K562 (cell line): ENCODE measurements around the gene CCDC47. TPM values are rescaled to one million over a fixed set of nuclear protein-coding genes. Genes with fewer than 3 reads are reported as not detected.

Experiments used
- ARNT ChIP-seq, 2 experiments: fragments of 450-650 bp; IDR thresholded peaks; 2 replicates each; pipeline ENCODE4 v1.6.1; 2016; ENCODE audit warnings: mild to moderate bottlenecking in 1 of 2
- BCL6 ChIP-seq: fragments of 250-450 bp; sonication (Bioruptor Pico); IDR thresholded peaks from 2 replicates; pipeline ENCODE4 v1.4.0; 2020
- BDP1 ChIP-seq: IDR thresholded peaks from 3 replicates; pipeline ENCODE4 v1.6.1; 2011; ENCODE audit not compliant: insufficient read length, insufficient read depth
- EGR1 ChIP-seq: fragments of 450-650 bp; conservative IDR thresholded peaks from 2 replicates; pipeline ENCODE4 v1.6.1; 2017; ENCODE audit warnings: mild to moderate bottlenecking
- GABPA ChIP-seq: fragments of 200-800 bp; sonication (Bioruptor generic); conservative IDR thresholded peaks from 2 replicates; pipeline ENCODE4 v1.6.1; 2016; ENCODE audit warnings: low read depth, missing genetic modification characterization, missing compliant biosample characterization
- GATA2 ChIP-seq: sonication (generic); formaldehyde crosslinking; IDR thresholded peaks from 2 replicates; pipeline ENCODE4 v1.4.0; 2020; ENCODE audit warnings: mild to moderate bottlenecking, missing genetic modification reagents
- HSF4 ChIP-seq: fragments of 250-450 bp; sonication (Bioruptor Pico); IDR thresholded peaks from 2 replicates; pipeline ENCODE4 v2.1.2; 2022; ENCODE audit warnings: mild to moderate bottlenecking, moderate library complexity, borderline replicate concordance
- MAFG ChIP-seq: fragments of 450-650 bp; conservative IDR thresholded peaks from 2 replicates; pipeline ENCODE4 v1.6.1; 2016; ENCODE audit warnings: missing genetic modification characterization, missing compliant biosample characterization
- NCOA2 ChIP-seq, 2 experiments: fragments of 450-650 bp; IDR thresholded peaks; 2 replicates each; pipeline ENCODE4 v1.6.1; 2018; ENCODE audit warnings: mild to moderate bottlenecking in 2 of 2, moderate library complexity in 1 of 2; ENCODE audit not compliant: partially characterized antibody in 2 of 2
- PTBP1 ChIP-seq: fragments of 200-400 bp; formaldehyde crosslinking; IDR thresholded peaks from 2 replicates; pipeline ENCODE4 v1.6.1; 2017; ENCODE audit warnings: low read depth, low read length
- RAD21 ChIP-seq, 2 experiments: fragments of 250-450 bp in 1 of 2; fragments of 450-650 bp in 1 of 2; sonication (Bioruptor Pico) in 1 of 2; formaldehyde crosslinking in 1 of 2; IDR thresholded peaks in 1 of 2; conservative IDR thresholded peaks in 1 of 2; 2 replicates each; pipeline versions ENCODE4 v1.4.0 to v1.8.0; 2020 to 2022; ENCODE audit warnings: mild to moderate bottlenecking in 2 of 2, moderate library complexity in 1 of 2
- SIRT6 ChIP-seq: IDR thresholded peaks from one replicate; pipeline ENCODE4 v1.6.1; 2012; ENCODE audit warnings: low read depth, mild to moderate bottlenecking, control low read depth, inconsistent platforms, low read length, moderate library complexity
- SOX6 ChIP-seq: fragments of 450-650 bp; IDR thresholded peaks from 2 replicates; pipeline ENCODE4 v1.6.1; 2014; ENCODE audit warnings: mild to moderate bottlenecking
- TAF15 ChIP-seq: fragments of 200-400 bp; formaldehyde crosslinking; IDR thresholded peaks from 2 replicates; pipeline ENCODE4 v1.6.1; 2017; ENCODE audit warnings: mild to moderate bottlenecking, low read depth, low read length, moderate library complexity
- XRCC3 ChIP-seq: fragments of 450-650 bp; IDR thresholded peaks from 2 replicates; pipeline ENCODE4 v1.6.1; 2017; ENCODE audit warnings: mild to moderate bottlenecking, moderate library complexity
- ZNF212 ChIP-seq: fragments of 450-650 bp; formaldehyde crosslinking; IDR thresholded peaks from 2 replicates; pipeline ENCODE4 v1.4.0; 2020; ENCODE audit warnings: mild to moderate bottlenecking
- polyA plus RNA-seq, 8 experiments: library from polyadenylated mRNA; depleted of rRNA in 4 of 8; stranded (reverse) in 5 of 8; unstranded in 3 of 8; fragments of >200 nt; fragmentation: Nextera tagmentation in 2 of 8; fragmentation: Illumina TruSeq in 1 of 8; extraction: Ambion mirVana in 2 of 8; extraction: Trizol in 1 of 8; gene quantifications; 2 replicates each; pipeline versions ENCODE4 v1.2.1 to v1.2.3, GENCODE V29; 2011 to 2014; ENCODE audit warnings: inconsistent platforms in 1 of 8, missing spikeins in 1 of 8
- total RNA-seq, 7 experiments: library from RNA; depleted of rRNA in 6 of 7; stranded (reverse); fragments of >200 nt in 6 of 7; fragmentation: Illumina TruSeq in 2 of 7; extraction: Trizol in 2 of 7; gene quantifications; 2 replicates each; pipeline versions ENCODE4 v1.2.1 to v1.2.3, GENCODE V29; 2011 to 2021; ENCODE audit warnings: low replicate concordance in 1 of 7
- TF ChIP-seq, protein P1 (sequence below): sonication (generic); formaldehyde crosslinking; IDR thresholded peaks from 2 replicates; pipeline ENCODE4 v1.9.0; 2022; ENCODE audit warnings: mild to moderate bottlenecking, missing genetic modification reagents
- TF ChIP-seq, protein P2 (sequence below): fragments of 250-450 bp; sonication (Bioruptor Pico); IDR thresholded peaks from 2 replicates; pipeline ENCODE4 v1.4.0; 2020
- TF ChIP-seq, protein P3 (sequence below): fragments of 450-650 bp; IDR thresholded peaks from 2 replicates; pipeline ENCODE4 v1.7.1; 2018; ENCODE audit warnings: mild to moderate bottlenecking, low read depth; ENCODE audit not compliant: partially characterized antibody
- TF ChIP-seq, protein P4 (sequence below): sonication (generic); formaldehyde crosslinking; IDR thresholded peaks from 2 replicates; pipeline ENCODE4 v1.8.0; 2023; ENCODE audit warnings: mild to moderate bottlenecking, missing genetic modification reagents
- TF ChIP-seq, protein P5 (sequence below), 3 experiments: IDR thresholded peaks in 2 of 3; conservative IDR thresholded peaks in 1 of 3; 2 replicates each; pipeline ENCODE4 v1.5.1; 2011 to 2012; ENCODE audit warnings: low read length in 3 of 3, mild to moderate bottlenecking in 3 of 3, control low read depth in 2 of 3, improper control_type of control experiment in 1 of 3, inconsistent platforms in 1 of 3, low read depth in 1 of 3, mixed read lengths in 1 of 3, moderate library complexity in 1 of 3; ENCODE audit not compliant: insufficient read depth in 2 of 3

CCDC47 gene
- total and polyA plus RNA-seq, 9 of the 15 experiments (the other 6 are each of a cell fraction or from before 2014, with no cell fraction given) = 15.5 to 162 (median 122) TPM

DNA sequence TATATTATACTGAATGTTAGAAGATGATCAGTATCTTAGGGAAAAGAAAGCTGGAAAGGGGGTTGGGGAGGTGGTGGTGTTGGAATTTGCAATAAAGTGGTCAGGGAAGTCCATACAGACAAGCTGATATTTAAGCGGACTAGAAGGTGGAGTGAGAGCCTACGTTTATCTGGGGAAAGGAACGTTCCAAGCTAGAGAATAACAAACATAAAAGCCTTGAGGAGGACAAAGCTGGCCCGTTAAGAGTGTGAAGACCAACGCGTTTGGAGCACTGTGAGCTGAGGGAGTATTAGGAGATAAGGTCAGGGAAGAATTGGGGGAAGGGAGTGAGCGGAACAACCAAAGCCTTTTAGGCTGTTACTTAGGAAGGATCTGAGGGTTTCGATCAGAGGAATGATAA is 2.0 kb upstream of the CCDC47 start (continued):
- no peak for TF ChIP-seq HSF4 (CRISPR knock-in tag)
- 0 out of 2 replicates have a peak, but pooled peaks have one; percentile 17 for TF ChIP-seq GABPA
- TF ChIP-seq, protein P1, sequence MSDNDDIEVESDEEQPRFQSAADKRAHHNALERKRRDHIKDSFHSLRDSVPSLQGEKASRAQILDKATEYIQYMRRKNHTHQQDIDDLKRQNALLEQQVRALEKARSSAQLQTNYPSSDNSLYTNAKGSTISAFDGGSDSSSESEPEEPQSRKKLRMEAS (CRISPR knock-in tag) = no peak
- TF ChIP-seq ARNT (IDR thresholded peaks at IDR 0.05) = peak in 1 of 2 experiments; percentile 47; a peak in 1 of 4 replicates
- no peak for TF ChIP-seq TAF15
- TF ChIP-seq, protein P2, sequence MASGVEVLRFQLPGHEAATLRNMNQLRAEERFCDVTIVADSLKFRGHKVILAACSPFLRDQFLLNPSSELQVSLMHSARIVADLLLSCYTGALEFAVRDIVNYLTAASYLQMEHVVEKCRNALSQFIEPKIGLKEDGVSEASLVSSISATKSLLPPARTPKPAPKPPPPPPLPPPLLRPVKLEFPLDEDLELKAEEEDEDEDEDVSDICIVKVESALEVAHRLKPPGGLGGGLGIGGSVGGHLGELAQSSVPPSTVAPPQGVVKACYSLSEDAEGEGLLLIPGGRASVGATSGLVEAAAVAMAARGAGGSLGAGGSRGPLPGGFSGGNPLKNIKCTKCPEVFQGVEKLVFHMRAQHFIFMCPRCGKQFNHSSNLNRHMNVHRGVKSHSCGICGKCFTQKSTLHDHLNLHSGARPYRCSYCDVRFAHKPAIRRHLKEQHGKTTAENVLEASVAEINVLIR (CRISPR knock-in tag) = no peak
- TF ChIP-seq, protein P3, sequence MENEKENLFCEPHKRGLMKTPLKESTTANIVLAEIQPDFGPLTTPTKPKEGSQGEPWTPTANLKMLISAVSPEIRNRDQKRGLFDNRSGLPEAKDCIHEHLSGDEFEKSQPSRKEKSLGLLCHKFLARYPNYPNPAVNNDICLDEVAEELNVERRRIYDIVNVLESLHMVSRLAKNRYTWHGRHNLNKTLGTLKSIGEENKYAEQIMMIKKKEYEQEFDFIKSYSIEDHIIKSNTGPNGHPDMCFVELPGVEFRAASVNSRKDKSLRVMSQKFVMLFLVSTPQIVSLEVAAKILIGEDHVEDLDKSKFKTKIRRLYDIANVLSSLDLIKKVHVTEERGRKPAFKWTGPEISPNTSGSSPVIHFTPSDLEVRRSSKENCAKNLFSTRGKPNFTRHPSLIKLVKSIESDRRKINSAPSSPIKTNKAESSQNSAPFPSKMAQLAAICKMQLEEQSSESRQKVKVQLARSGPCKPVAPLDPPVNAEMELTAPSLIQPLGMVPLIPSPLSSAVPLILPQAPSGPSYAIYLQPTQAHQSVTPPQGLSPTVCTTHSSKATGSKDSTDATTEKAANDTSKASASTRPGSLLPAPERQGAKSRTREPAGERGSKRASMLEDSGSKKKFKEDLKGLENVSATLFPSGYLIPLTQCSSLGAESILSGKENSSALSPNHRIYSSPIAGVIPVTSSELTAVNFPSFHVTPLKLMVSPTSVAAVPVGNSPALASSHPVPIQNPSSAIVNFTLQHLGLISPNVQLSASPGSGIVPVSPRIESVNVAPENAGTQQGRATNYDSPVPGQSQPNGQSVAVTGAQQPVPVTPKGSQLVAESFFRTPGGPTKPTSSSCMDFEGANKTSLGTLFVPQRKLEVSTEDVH = no peak
- TF ChIP-seq, protein P4, sequence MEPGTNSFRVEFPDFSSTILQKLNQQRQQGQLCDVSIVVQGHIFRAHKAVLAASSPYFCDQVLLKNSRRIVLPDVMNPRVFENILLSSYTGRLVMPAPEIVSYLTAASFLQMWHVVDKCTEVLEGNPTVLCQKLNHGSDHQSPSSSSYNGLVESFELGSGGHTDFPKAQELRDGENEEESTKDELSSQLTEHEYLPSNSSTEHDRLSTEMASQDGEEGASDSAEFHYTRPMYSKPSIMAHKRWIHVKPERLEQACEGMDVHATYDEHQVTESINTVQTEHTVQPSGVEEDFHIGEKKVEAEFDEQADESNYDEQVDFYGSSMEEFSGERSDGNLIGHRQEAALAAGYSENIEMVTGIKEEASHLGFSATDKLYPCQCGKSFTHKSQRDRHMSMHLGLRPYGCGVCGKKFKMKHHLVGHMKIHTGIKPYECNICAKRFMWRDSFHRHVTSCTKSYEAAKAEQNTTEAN (CRISPR knock-in tag) = no peak
- no peak for TF ChIP-seq BDP1
- no peak for TF ChIP-seq RAD21 (CRISPR knock-in tag; conservative IDR thresholded peaks at IDR 0.05 in 1 of 2, IDR thresholded peaks at IDR 0.05 in 1 of 2)
- TF ChIP-seq SOX6 = no peak
- no peak for TF ChIP-seq SIRT6
- TF ChIP-seq NCOA2 (IDR thresholded peaks at IDR 0.05; ENCODE audit: partially characterized antibody in 2 of 2) = no peak
- no peak for TF ChIP-seq PTBP1
- no peak; the same call in 1 of the 2 replicates for TF ChIP-seq GATA2 (CRISPR knock-in tag)
- no peak for TF ChIP-seq ZNF212 (CRISPR knock-in tag)
- no peak for TF ChIP-seq BCL6 (CRISPR knock-in tag)
- no peak for TF ChIP-seq MAFG
- no peak for TF ChIP-seq XRCC3
- no peak for TF ChIP-seq EGR1
- TF ChIP-seq, protein P5, sequence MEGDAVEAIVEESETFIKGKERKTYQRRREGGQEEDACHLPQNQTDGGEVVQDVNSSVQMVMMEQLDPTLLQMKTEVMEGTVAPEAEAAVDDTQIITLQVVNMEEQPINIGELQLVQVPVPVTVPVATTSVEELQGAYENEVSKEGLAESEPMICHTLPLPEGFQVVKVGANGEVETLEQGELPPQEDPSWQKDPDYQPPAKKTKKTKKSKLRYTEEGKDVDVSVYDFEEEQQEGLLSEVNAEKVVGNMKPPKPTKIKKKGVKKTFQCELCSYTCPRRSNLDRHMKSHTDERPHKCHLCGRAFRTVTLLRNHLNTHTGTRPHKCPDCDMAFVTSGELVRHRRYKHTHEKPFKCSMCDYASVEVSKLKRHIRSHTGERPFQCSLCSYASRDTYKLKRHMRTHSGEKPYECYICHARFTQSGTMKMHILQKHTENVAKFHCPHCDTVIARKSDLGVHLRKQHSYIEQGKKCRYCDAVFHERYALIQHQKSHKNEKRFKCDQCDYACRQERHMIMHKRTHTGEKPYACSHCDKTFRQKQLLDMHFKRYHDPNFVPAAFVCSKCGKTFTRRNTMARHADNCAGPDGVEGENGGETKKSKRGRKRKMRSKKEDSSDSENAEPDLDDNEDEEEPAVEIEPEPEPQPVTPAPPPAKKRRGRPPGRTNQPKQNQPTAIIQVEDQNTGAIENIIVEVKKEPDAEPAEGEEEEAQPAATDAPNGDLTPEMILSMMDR (IDR thresholded peaks at IDR 0.05 in 2 of 3, conservative IDR thresholded peaks at IDR 0.05 in 1 of 3; ENCODE audit: insufficient read depth in 2 of 3, low read depth in 1 of 3, low read length in 3 of 3) = no peak
